SU-DHL-6 (cell line): ENCODE measurements around the gene PAX5.

ENCODE experiments used
- H2AFZ ChIP-seq: fragments of 200-600 bp; sonication (generic); 2 replicates; pipeline ENCODE4 v1.6.1; 2014; ENCODE audit warnings: low read depth, mild to moderate bottlenecking, moderate library complexity, mixed read lengths, antibody characterized with exemption, low read length; ENCODE audit not compliant: severe bottlenecking
- H3F3A ChIP-seq: fragments of 200-600 bp; shearing (Covaris generic); 2 replicates; pipeline ENCODE4 v1.6.0; 2016; ENCODE audit warnings: antibody characterized with exemption, mild to moderate bottlenecking; ENCODE audit not compliant: insufficient read depth
- H3K27ac ChIP-seq: fragments of 200-600 bp; sonication (generic); 2 replicates; pipeline ENCODE4 v1.5.1; 2016; ENCODE audit warnings: low read depth, mild to moderate bottlenecking, low read length, moderate library complexity, mixed read lengths
- H3K27me3 ChIP-seq: fragments of 200-600 bp; sonication (generic), shearing (Covaris generic); 2 replicates; pipeline ENCODE4 v1.6.0; 2014; ENCODE audit warnings: mild to moderate bottlenecking, low read length
- H3K36me3 ChIP-seq: fragments of 200-600 bp; sonication (generic); 2 replicates; pipeline ENCODE4 v1.6.1; 2014; ENCODE audit warnings: mild to moderate bottlenecking, low read length, mixed read lengths
- H3K4me2 ChIP-seq: fragments of 300-600, 200-600 bp; shearing (Covaris generic), sonication (generic); 2 replicates; pipeline ENCODE4 v1.6.0; 2014; ENCODE audit warnings: low read length, low read depth, mild to moderate bottlenecking; ENCODE audit not compliant: poor library complexity, severe bottlenecking
- H3K4me3 ChIP-seq: fragments of 200-600 bp; sonication (generic); 2 replicates; pipeline ENCODE4 v1.5.1; 2014; ENCODE audit warnings: antibody characterized with exemption, low read length, mild to moderate bottlenecking, mixed read lengths; ENCODE audit not compliant: insufficient read depth, poor library complexity, severe bottlenecking
- H3K79me2 ChIP-seq: fragments of 200-600 bp; sonication (generic); 2 replicates; pipeline ENCODE4 v1.6.1; 2014; ENCODE audit warnings: mild to moderate bottlenecking, low read length, moderate library complexity; ENCODE audit not compliant: insufficient read depth
- H3K9ac ChIP-seq: fragments of 200-600 bp; sonication (generic); 2 replicates; pipeline ENCODE4 v1.7.0; 2014; ENCODE audit warnings: mild to moderate bottlenecking, low read length
- H3K9me2 ChIP-seq: fragments of 200-600 bp; sonication (generic); replicated peaks from 2 replicates; pipeline ENCODE4 v1.6.1; 2014; ENCODE audit warnings: low read length; ENCODE audit not compliant: insufficient read depth
- H3K9me3 ChIP-seq: fragments of 200-600 bp; sonication (generic); 2 replicates; pipeline ENCODE4 v1.6.1; 2014; ENCODE audit warnings: low read length, mixed read lengths; ENCODE audit not compliant: insufficient read depth
- H4K20me1 ChIP-seq: fragments of 200-600 bp; sonication (generic); 2 replicates; pipeline ENCODE4 v1.6.1; 2014; ENCODE audit warnings: low read depth, mild to moderate bottlenecking, antibody characterized with exemption, low read length, moderate library complexity, mixed read lengths
- EZH2phosphoT487 ChIP-seq: fragments of 200-600 bp; sonication (generic), shearing (Covaris generic); conservative IDR thresholded peaks from 2 replicates; pipeline ENCODE4 v1.6.1; 2018; ENCODE audit warnings: mild to moderate bottlenecking, antibody characterized with exemption, low read length, moderate library complexity, mixed read lengths
- TF ChIP-seq, protein P1 (sequence below): fragments of 200-600 bp; sonication (generic); IDR thresholded peaks from one replicate; pipeline ENCODE4 v1.5.1; 2017; ENCODE audit warnings: antibody characterized with exemption, mild to moderate bottlenecking, low read length, moderate library complexity; ENCODE audit not compliant: insufficient read depth, poor library complexity, severe bottlenecking

The PAX5 gene

DNA sequence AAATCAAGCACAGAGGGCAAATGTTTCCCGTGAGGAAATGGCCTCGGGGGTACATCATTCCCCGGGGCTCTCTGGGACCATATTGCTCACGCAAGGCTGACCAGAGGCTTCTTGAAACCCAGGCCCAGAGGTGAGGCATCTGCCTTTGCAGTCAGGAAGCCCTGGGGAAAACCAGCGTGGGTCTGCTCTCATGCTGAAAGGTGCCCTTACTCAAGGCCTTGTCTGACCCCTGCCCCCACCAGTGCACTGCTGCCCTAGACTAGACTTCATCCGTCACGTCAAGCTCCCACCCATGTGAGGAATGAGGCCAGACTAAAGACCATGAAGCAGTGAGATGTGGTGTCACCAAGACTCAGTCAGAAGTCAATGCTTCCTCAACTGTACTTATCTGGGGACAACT, 66.1 kb downstream of the PAX5 start:
- no peaks in the 10 kb centered on the region for H3K9me3 ChIP-seq
- H3K4me3 ChIP-seq: no peak overlapping the region
- H2AFZ ChIP-seq: no peak overlapping the region
- TF ChIP-seq EZH2phosphoT487: no peak
- TF ChIP-seq, protein P1, sequence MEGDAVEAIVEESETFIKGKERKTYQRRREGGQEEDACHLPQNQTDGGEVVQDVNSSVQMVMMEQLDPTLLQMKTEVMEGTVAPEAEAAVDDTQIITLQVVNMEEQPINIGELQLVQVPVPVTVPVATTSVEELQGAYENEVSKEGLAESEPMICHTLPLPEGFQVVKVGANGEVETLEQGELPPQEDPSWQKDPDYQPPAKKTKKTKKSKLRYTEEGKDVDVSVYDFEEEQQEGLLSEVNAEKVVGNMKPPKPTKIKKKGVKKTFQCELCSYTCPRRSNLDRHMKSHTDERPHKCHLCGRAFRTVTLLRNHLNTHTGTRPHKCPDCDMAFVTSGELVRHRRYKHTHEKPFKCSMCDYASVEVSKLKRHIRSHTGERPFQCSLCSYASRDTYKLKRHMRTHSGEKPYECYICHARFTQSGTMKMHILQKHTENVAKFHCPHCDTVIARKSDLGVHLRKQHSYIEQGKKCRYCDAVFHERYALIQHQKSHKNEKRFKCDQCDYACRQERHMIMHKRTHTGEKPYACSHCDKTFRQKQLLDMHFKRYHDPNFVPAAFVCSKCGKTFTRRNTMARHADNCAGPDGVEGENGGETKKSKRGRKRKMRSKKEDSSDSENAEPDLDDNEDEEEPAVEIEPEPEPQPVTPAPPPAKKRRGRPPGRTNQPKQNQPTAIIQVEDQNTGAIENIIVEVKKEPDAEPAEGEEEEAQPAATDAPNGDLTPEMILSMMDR: no peak
- no peaks in the 10 kb centered on the region for H3K27me3 ChIP-seq
- no peak overlapping the region for H3K4me2 ChIP-seq
- H4K20me1 ChIP-seq: 0 out of 2 replicates have a peak, but pooled peaks cover 4% of the 10 kb centered on the region
- H3K27ac ChIP-seq: no peak overlapping the region
- H3F3A ChIP-seq: no peaks in the 10 kb centered on the region
- H3K79me2 ChIP-seq: peaks cover 19% of the 10 kb centered on the region
- H3K9me2 ChIP-seq: no peaks in the 10 kb centered on the region
- H3K9ac ChIP-seq: no peak overlapping the region
- H3K36me3 ChIP-seq: no peaks in the 10 kb centered on the region

DNA sequence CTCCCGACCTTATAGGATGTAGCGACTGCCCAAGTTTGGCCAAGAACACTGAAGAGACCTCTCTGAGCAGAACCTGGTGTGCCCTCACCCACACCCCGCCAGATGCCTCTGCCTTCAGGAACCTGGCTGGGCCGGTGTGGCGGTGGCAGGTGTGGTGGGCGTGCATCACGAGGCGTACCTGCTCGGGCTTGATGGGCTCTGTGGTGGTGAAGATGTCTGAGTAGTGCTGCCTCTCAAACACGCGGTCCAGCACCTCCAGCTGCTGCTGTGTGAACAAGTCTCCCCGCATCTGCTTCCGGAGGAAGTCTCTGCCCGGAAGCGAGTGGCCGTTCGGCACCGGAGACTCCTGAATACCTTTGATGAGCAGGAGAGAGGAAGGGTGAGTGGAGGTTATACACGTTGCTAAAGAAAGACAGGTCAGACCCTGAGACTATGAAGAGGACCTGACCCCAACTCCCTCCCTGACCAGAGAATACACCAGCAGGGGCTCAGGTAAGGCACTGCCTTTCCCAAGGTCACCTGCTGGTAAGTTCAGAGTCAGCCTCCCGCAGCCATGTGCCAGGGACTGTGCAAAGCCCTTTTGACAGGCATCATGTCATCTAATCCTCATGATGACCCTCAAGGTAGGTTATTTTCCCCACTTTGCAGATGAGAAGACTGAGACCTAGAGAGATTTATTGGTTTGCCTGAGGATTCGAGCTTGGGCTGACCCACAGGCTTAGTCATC, 67.5 kb downstream of the PAX5 start:
- no peaks in the 10 kb centered on the region for H3K9me3 ChIP-seq
- no peak overlapping the region for H3K27ac ChIP-seq
- no peaks in the 10 kb centered on the region for H3K27me3 ChIP-seq
- no peak overlapping the region for H3K4me2 ChIP-seq
- H3K9me2 ChIP-seq: no peaks in the 10 kb centered on the region
- no peak for TF ChIP-seq EZH2phosphoT487
- TF ChIP-seq, protein P1: no peak
- H2AFZ ChIP-seq: no peak overlapping the region
- H3K9ac ChIP-seq: no peak overlapping the region
- no peaks in the 10 kb centered on the region for H3F3A ChIP-seq
- H3K36me3 ChIP-seq: no peaks in the 10 kb centered on the region
- H3K4me3 ChIP-seq: no peak overlapping the region
- H4K20me1 ChIP-seq: 0 out of 2 replicates have a peak, but pooled peaks cover 4% of the 10 kb centered on the region
- H3K79me2 ChIP-seq: peaks cover 9% of the 10 kb centered on the region; the same call in 1 of the 2 replicates

DNA sequence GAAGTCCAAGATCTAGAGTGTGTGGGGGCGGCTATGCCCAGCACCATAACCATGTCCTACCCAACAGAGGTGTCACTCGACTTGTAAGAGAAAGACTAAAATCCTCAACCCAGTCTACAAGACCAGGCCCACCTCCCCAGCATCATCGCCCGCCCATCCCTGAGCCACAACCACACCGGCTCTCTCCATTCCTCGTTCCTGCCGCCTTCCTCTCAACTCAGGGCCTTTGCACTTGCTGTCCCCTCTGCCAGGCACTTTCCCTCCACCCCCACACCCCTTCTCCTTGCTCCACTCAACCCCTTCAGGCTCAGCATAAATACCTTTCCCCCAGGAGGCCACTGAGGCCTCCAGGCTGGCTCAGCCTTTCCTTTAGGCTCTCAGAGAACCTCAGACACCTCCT, 69.3 kb downstream of the PAX5 start:
- Histone ChIP-seq H4K20me1 (peaks cover 4% of the 10 kb centered on the region; the same call in 1 of the 2 replicates), H3K36me3 (no peaks in the 10 kb centered on the region)

More for the DNA sequence above, 69.3 kb downstream of the PAX5 start:
- H3K4me2 ChIP-seq: no peak overlapping the region
- no peak overlapping the region for H3K4me3 ChIP-seq
- no peaks in the 10 kb centered on the region for H3F3A ChIP-seq
- no peaks in the 10 kb centered on the region for H3K9me2 ChIP-seq
- no peak overlapping the region for H3K9ac ChIP-seq
- H3K9me3 ChIP-seq: no peaks in the 10 kb centered on the region
- TF ChIP-seq, protein P1: no peak
- H3K27me3 ChIP-seq: no peaks in the 10 kb centered on the region
- H3K79me2 ChIP-seq: no peaks in the 10 kb centered on the region
- no peak overlapping the region for H2AFZ ChIP-seq
- H3K27ac ChIP-seq: no peak overlapping the region
